HUES48 (cell line): ENCODE data around the gene C7.

ENCODE experiments used
- H3K27ac ChIP-seq: one replicate; pipeline ENCODE4 v1.7.0; 2013; ENCODE audit warnings: low read depth, low read length, inconsistent platforms
- H3K27me3 ChIP-seq: 2 replicates; pipeline ENCODE4 v1.6.1; 2013; ENCODE audit warnings: mild to moderate bottlenecking, low read length; ENCODE audit not compliant: control insufficient read depth, insufficient read depth
- H3K36me3 ChIP-seq: 2 replicates; pipeline ENCODE4 v1.6.1; 2013; ENCODE audit warnings: low read length; ENCODE audit not compliant: control insufficient read depth, insufficient read depth
- H3K4me1 ChIP-seq: 2 replicates; pipeline ENCODE4 v1.6.1; 2013; ENCODE audit warnings: mild to moderate bottlenecking, low read length; ENCODE audit not compliant: control insufficient read depth, insufficient read depth
- H3K4me3 ChIP-seq: 2 replicates; pipeline ENCODE4 v1.5.1; 2013; ENCODE audit warnings: mild to moderate bottlenecking, low read depth, low read length
- H3K9ac ChIP-seq: 2 replicates; pipeline ENCODE4 v1.6.1; 2013; ENCODE audit warnings: mild to moderate bottlenecking, low read depth, low read length, moderate library complexity
- H3K9me3 ChIP-seq: 2 replicates; pipeline ENCODE4 v1.6.1; 2013; ENCODE audit warnings: low read length; ENCODE audit not compliant: control insufficient read depth, insufficient read depth

The C7 gene

DNA sequence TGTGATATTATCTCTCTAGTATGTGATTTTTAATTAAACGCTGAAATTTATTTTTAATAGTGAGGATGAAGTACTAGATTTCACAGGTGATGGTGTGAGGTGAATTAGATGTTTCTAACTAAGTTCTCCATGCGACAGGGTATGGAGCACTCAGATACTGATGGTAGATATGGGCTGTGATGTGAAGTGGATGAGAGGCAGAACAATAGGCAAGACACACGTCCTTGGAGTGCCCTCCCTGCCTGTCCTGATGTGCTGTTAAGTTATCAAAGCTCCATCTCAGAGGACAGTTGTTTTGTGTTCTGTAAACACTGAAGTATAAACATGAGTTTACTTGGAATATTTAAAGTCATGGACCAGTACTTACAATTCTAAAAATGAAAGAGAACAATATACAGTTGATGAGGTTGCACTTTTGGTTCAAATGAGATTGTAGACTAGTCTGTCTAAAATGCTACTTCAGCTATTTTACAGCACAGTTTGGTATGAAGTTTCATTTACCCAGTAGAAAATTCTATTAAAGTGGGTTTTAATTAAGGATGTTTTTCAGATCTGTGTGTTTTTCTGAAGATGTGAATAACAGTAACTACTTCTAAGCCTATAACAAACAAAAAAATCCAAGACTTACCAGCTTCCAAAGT is 64.2 kb downstream of the C7 start:
- Histone ChIP-seq H3K9me3 (no peaks in the 10 kb centered on the region), H3K27ac (no peak overlapping the region), H3K4me1 (peaks cover 10% of the 10 kb centered on the region), H3K9ac (no peak overlapping the region), H3K4me3 (no peak overlapping the region), H3K36me3 (no peaks in the 10 kb centered on the region), H3K27me3 (no peaks in the 10 kb centered on the region)

- Histone ChIP-seq H3K27ac (no peak overlapping the region), H3K4me3 (no peak overlapping the region), H3K9me3 (no peaks in the 10 kb centered on the region), H3K4me1 (peaks cover 10% of the 10 kb centered on the region), H3K36me3 (no peaks in the 10 kb centered on the region), H3K9ac (no peak overlapping the region), H3K27me3 (no peaks in the 10 kb centered on the region)
Observed at GRCh38 chr5:40976041-40976440, 66.7 kb downstream of the C7 start.

GRCh38 chr5:40976836-40977235 is 67.5 kb downstream of the C7 start:
- H3K27me3 ChIP-seq = no peaks in the 10 kb centered on the region
- H3K36me3 ChIP-seq = no peaks in the 10 kb centered on the region
- H3K4me3 ChIP-seq = no peak overlapping the region
- H3K9ac ChIP-seq = no peak overlapping the region
- peaks cover 10% of the 10 kb centered on the region for H3K4me1 ChIP-seq
- no peaks in the 10 kb centered on the region for H3K9me3 ChIP-seq
- H3K27ac ChIP-seq = no peak overlapping the region

DNA sequence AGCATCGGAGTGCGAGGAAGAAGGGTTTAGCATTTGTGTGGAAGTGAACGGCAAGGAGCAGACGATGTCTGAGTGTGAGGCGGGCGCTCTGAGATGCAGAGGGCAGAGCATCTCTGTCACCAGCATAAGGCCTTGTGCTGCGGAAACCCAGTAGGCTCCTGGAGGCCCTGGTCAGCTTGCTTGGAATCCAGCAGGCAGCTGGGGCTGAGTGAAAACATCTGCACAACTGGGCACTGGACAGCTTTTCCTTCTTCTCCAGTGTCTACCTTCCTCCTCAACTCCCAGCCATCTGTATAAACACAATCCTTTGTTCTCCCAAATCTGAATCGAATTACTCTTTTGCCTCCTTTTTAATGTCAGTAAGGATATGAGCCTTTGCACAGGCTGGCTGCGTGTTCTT is 72.1 kb downstream of the C7 start:
- Histone ChIP-seq H3K4me1 (peaks cover 4% of the 10 kb centered on the region; the same call in 1 of the 2 replicates), H3K9me3 (no peaks in the 10 kb centered on the region), H3K4me3 (no peak overlapping the region), H3K27ac (no peak overlapping the region), H3K27me3 (no peaks in the 10 kb centered on the region), H3K36me3 (no peaks in the 10 kb centered on the region), H3K9ac (no peak overlapping the region)

DNA sequence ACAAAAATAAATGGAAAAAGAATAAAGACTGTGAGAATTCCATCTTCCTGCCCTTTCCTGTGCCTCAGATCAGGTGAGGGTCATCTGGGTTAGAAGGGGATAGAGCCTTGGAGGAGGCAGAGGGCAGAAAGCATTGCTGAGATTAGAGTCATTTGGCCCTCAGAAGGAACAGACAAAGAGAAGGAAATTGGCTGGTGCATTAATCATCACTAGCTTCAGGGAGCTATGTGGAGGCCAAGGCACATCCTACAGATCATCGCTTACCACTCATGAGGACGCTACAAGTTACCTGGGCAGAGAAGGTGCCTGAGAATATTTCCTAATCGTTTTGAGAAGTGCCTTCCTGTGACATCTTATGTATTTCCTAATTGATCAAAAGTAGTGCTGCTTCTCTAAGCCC is 74.5 kb downstream of the C7 start:
- Histone ChIP-seq H3K9ac (no peak overlapping the region), H3K27ac (no peak overlapping the region)

DNA sequence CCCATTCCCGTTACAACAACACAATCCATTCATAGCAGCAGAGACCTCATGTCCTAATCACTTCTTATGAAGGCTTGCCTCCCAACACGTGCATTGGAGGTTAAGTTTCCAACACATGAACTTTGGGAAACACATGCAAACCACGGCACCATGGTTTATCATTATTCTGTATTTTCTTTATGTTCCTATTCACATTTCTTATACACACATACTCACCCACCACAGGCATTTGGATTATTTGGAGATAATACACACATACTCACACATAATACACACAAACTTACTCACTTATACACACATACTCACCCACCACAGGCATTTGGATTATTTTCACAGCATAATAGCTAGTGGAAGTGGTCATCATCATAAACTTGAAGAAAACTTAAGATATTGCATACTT is 75.6 kb downstream of the C7 start:
- no peaks in the 10 kb centered on the region for H3K27me3 ChIP-seq
- H3K9me3 ChIP-seq = no peaks in the 10 kb centered on the region
- no peak overlapping the region for H3K4me3 ChIP-seq
- no peaks in the 10 kb centered on the region for H3K4me1 ChIP-seq
- no peak overlapping the region for H3K27ac ChIP-seq
- no peaks in the 10 kb centered on the region for H3K36me3 ChIP-seq
- no peak overlapping the region for H3K9ac ChIP-seq

More for the DNA sequence above, 74.5 kb downstream of the C7 start:
- Histone ChIP-seq H3K27me3 (no peaks in the 10 kb centered on the region), H3K4me3 (no peak overlapping the region), H3K4me1 (no peaks in the 10 kb centered on the region), H3K36me3 (no peaks in the 10 kb centered on the region), H3K9me3 (no peaks in the 10 kb centered on the region)

- H3K36me3 ChIP-seq = no peaks in the 10 kb centered on the region
- H3K4me1 ChIP-seq = no peaks in the 10 kb centered on the region
- H3K9ac ChIP-seq = no peak overlapping the region
- no peaks in the 10 kb centered on the region for H3K27me3 ChIP-seq
- H3K9me3 ChIP-seq = no peaks in the 10 kb centered on the region
- no peak overlapping the region for H3K27ac ChIP-seq
- no peak overlapping the region for H3K4me3 ChIP-seq
Observed at GRCh38 chr5:40985501-40985900, 76.2 kb downstream of the C7 start.

DNA sequence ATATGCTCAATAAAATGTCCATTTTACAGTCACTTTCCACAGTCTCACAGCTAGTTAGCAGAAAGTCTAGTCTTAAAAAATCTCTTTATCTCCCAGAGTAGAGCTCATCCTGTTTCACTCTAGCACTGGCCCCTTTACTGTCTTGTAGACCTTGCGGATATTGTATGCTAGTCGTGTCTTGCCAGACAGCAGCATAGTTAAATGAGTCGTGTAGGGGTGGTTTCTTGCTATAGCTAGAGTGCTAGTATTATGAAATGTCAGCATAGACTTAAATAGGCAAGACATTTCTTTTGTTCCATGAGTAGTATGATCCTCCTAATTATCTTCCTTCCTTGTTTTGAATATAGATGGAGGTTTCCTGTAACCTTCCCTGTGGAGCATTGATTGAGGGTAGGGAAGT is 77.4 kb downstream of the C7 start:
- no peaks in the 10 kb centered on the region for H3K9me3 ChIP-seq
- H3K9ac ChIP-seq = no peak overlapping the region
- H3K4me1 ChIP-seq = no peaks in the 10 kb centered on the region
- H3K27ac ChIP-seq = no peak overlapping the region
- no peak overlapping the region for H3K4me3 ChIP-seq
- no peaks in the 10 kb centered on the region for H3K36me3 ChIP-seq
- no peaks in the 10 kb centered on the region for H3K27me3 ChIP-seq

- Histone ChIP-seq H3K4me3 (no peak overlapping the region), H3K36me3 (no peaks in the 10 kb centered on the region), H3K9me3 (no peaks in the 10 kb centered on the region), H3K27ac (no peak overlapping the region), H3K27me3 (no peaks in the 10 kb centered on the region), H3K9ac (no peak overlapping the region), H3K4me1 (no peaks in the 10 kb centered on the region)
Observed at GRCh38 chr5:40987349-40987748, 78.1 kb downstream of the C7 start.

- Histone ChIP-seq H3K4me3 (no peak overlapping the region), H3K36me3 (no peaks in the 10 kb centered on the region), H3K4me1 (no peaks in the 10 kb centered on the region), H3K9ac (no peak overlapping the region), H3K9me3 (no peaks in the 10 kb centered on the region), H3K27ac (no peak overlapping the region), H3K27me3 (no peaks in the 10 kb centered on the region)
Observed at GRCh38 chr5:40988746-40989510, 79.6 kb downstream of the C7 start.

GRCh38 chr5:40991168-40991980 is 82.1 kb downstream of the C7 start:
- Histone ChIP-seq H3K36me3 (no peaks in the 10 kb centered on the region), H3K9me3 (no peaks in the 10 kb centered on the region), H3K27me3 (no peaks in the 10 kb centered on the region), H3K4me1 (no peaks in the 10 kb centered on the region), H3K27ac (no peak overlapping the region), H3K4me3 (no peak overlapping the region), H3K9ac (no peak overlapping the region)
